Naive thymus-derived CD4-positive, alpha-beta T cell (primary cell): ENCODE results near the gene NCBP2L. TPM values are rescaled to one million over a fixed set of nuclear protein-coding genes. Genes with fewer than 3 reads are reported as not detected.
"Not testable (repeated sequence)": the region's sequence is repeated elsewhere in the genome, so short reads cannot be mapped to it uniquely, and the experiment has no call there.

Experiments used
- ATAC-seq: fragments of 150-1000 bp; cut with Tn5 transposase; 2 replicates; pipeline ENCODE4 v1.10.0; 2021; ENCODE audit warnings: mild to moderate bottlenecking, moderate library complexity
- CTCF ChIA-PET: fragments of 350-600 bp; sonication (Branson Sonifier 250); formaldehyde crosslinking; loops from one replicate; lab custom pipeline; 2021; ENCODE audit warnings: antibody characterized with exemption; lab: Charles Lee
- POLR2A ChIA-PET: fragments of 350-600 bp; sonication (Branson Sonifier 250); formaldehyde crosslinking; loops from one replicate; lab custom pipeline; 2021; ENCODE audit warnings: antibody characterized with exemption, inconsistent platforms; lab: Charles Lee
- DNase-seq, 9 donors: peaks; one replicate each; pipeline versions ENCODE4 v3.0.0 to v3.0.0-alpha.2; 2020 to 2022; ENCODE audit warnings: mixed read lengths in 1 of 9
- H3K27ac ChIP-seq: one replicate; pipeline ENCODE4 v1.7.0; 2013; ENCODE audit warnings: mild to moderate bottlenecking, low read depth, low read length, moderate library complexity
- H3K27me3 ChIP-seq, 2 donors: one replicate each; pipeline ENCODE4 v1.7.0; 2013; ENCODE audit warnings: low read length in 2 of 2, mild to moderate bottlenecking in 2 of 2, moderate library complexity in 2 of 2; ENCODE audit not compliant: control insufficient read depth in 2 of 2, insufficient read depth in 2 of 2
- H3K36me3 ChIP-seq, 3 experiments: 1 replicate in 2 of 3; 2 replicates in 1 of 3; pipeline ENCODE4 v1.7.0; 2013; ENCODE audit warnings: low read length in 3 of 3, mild to moderate bottlenecking in 3 of 3, moderate library complexity in 1 of 3; ENCODE audit not compliant: insufficient read depth in 3 of 3, control insufficient read depth in 2 of 3
- H3K4me1 ChIP-seq, 2 donors: one replicate each; pipeline ENCODE4 v1.7.0; 2013; ENCODE audit warnings: low read length in 2 of 2, mild to moderate bottlenecking in 2 of 2, moderate library complexity in 1 of 2; ENCODE audit not compliant: control insufficient read depth in 2 of 2, insufficient read depth in 2 of 2
- H3K4me3 ChIP-seq: 2 replicates; pipeline ENCODE4 v1.7.0; 2013; ENCODE audit warnings: mild to moderate bottlenecking, low read length
- H3K9me3 ChIP-seq, 3 experiments: 1 replicate in 2 of 3; 2 replicates in 1 of 3; pipeline ENCODE4 v1.7.0; 2013; ENCODE audit warnings: low read length in 3 of 3; ENCODE audit not compliant: control insufficient read depth in 2 of 3
- H3K27ac Mint-ChIP-seq, 9 donors: one replicate each; pipeline ENCODE4 v1.8.0; 2020 to 2022; ENCODE audit warnings: mixed read lengths in 9 of 9, mild to moderate bottlenecking in 8 of 9, moderate library complexity in 5 of 9, inconsistent platforms in 2 of 9
- H3K27me3 Mint-ChIP-seq, 5 donors: one replicate each; pipeline ENCODE4 v1.8.0; 2021 to 2022; ENCODE audit warnings: mixed read lengths in 5 of 5, mild to moderate bottlenecking in 1 of 5
- H3K36me3 Mint-ChIP-seq, 5 donors: one replicate each; pipeline ENCODE4 v1.8.0; 2020 to 2022; ENCODE audit warnings: mixed read lengths in 5 of 5, mild to moderate bottlenecking in 3 of 5, inconsistent platforms in 1 of 5
- H3K4me1 Mint-ChIP-seq, 7 donors: one replicate each; pipeline ENCODE4 v1.8.0; 2020 to 2022; ENCODE audit warnings: mixed read lengths in 7 of 7, mild to moderate bottlenecking in 3 of 7, inconsistent platforms in 1 of 7
- H3K4me3 Mint-ChIP-seq, 10 donors: one replicate each; pipeline ENCODE4 v1.8.0; 2020 to 2022; ENCODE audit warnings: mild to moderate bottlenecking in 10 of 10, mixed read lengths in 10 of 10, moderate library complexity in 6 of 10, inconsistent platforms in 2 of 10
- H3K9me3 Mint-ChIP-seq, 11 donors: one replicate each; pipeline ENCODE4 v1.8.0; 2020 to 2022; ENCODE audit warnings: mixed read lengths in 11 of 11, mild to moderate bottlenecking in 4 of 11, inconsistent platforms in 1 of 11, moderate library complexity in 1 of 11
- intact Hi-C, 2 donors: fragments of 100-400 bp; cut with micrococcal nuclease; formaldehyde crosslinking; loops; one replicate each; pipeline ENCODE4 v1.15.1; 2023
- polyA plus RNA-seq, 2 donors: library from polyadenylated mRNA; unstranded; fragments of 300-500 nt; fragmentation: Illumina TruSeq; gene quantifications; one replicate each; pipeline ENCODE4 v1.2.3, GENCODE V29; 2021
- total RNA-seq, 6 experiments: library from RNA in 5 of 6; stranded (reverse) in 5 of 6; gene quantifications; 1 replicate in 5 of 6; 2 replicates in 1 of 6; pipeline ENCODE4 v1.2.3 and lab custom pipeline; 2021 to 2026

Gene NCBP2L
- total and polyA plus RNA-seq, 7 experiments from 2014 or later: 0.09 TPM; not detected in 6

DNA sequence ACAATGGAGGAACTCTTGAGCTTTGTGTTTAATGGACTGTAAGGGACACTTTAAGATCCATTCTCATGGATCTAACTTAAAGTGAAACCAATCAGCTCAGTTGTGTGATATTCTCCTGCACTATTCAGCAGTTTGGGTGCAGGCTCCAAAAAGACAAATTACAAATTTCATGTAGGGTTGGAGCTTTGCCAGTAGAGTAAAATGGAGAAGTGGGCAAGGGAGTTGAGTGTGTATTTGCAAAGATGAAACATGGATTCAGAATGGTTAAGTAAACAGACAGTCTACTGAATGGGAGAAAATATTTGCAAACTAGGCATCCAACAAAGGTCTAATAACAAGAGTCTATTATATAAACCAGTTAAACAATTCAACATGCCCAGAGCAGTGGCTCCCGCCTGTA, 26.9 kb downstream of the NCBP2L start:
- H3K27me3 Mint-ChIP-seq: peaks cover 2 to 10% (median 6%) of the 10 kb centered on the region in 5 donors
- H3K4me3 Mint-ChIP-seq: no peak overlapping the region
- H3K4me1 ChIP-seq: no peaks in the 10 kb centered on the region
- H3K4me1 Mint-ChIP-seq: peaks cover 0 to 2% (median 0%) of the 10 kb centered on the region in 7 donors
- DNase-seq (no peak), ATAC-seq (no peak)
- intact Hi-C loops: no loop called here
- H3K36me3 Mint-ChIP-seq: no peaks in the 10 kb centered on the region
- H3K4me3 ChIP-seq: no peak overlapping the region
- no peaks in the 10 kb centered on the region for H3K27me3 ChIP-seq
- no peaks in the 10 kb centered on the region for H3K36me3 ChIP-seq
- no peaks in the 10 kb centered on the region for H3K9me3 ChIP-seq
- H3K27ac ChIP-seq: no peak overlapping the region
- H3K27ac Mint-ChIP-seq: no peak overlapping the region
- ChIA-PET POLR2A (no interaction called here), CTCF (no interaction called here)
- H3K9me3 Mint-ChIP-seq: peaks cover 0 to 3% (median 0%) of the 10 kb centered on the region in 11 donors

DNA sequence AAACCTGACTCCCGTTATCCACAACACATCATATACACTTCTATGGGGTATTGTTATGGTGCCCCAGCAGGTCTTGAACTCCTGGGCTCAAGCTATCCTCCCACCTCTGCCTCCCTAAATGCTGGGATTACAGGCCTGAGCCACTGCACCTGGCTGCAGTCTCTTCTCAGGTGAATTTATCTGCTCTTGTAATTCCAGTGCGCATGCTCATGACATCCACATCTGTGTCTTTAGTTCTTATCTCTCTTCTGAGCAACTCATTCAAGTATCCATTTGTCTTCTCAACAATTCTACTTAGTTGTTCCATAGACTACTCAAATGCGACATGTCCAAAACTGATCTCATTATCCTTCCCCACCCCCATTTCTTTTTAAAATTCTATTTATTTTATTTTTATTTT, 27.6 kb downstream of the NCBP2L start:
- peaks cover 0 to 10% (median 4%) of the 10 kb centered on the region in 5 donors for H3K27me3 Mint-ChIP-seq
- H3K4me1 ChIP-seq: no peaks in the 10 kb centered on the region
- H3K36me3 Mint-ChIP-seq: no peaks in the 10 kb centered on the region
- H3K27ac ChIP-seq: no peak overlapping the region
- peaks cover 0 to 3% (median 0%) of the 10 kb centered on the region in 11 donors for H3K9me3 Mint-ChIP-seq
- H3K4me3 Mint-ChIP-seq: no peak overlapping the region
- H3K9me3 ChIP-seq: no peaks in the 10 kb centered on the region
- no peak for DNase-seq
- ChIA-PET POLR2A (no interaction called here), CTCF (no interaction called here)
- intact Hi-C loops: no loop called here
- no peak overlapping the region for H3K27ac Mint-ChIP-seq
- no peaks in the 10 kb centered on the region for H3K36me3 ChIP-seq
- no peak overlapping the region for H3K4me3 ChIP-seq
- H3K27me3 ChIP-seq: no peaks in the 10 kb centered on the region
- no peak for ATAC-seq
- peaks cover 0 to 2% (median 0%) of the 10 kb centered on the region in 7 donors for H3K4me1 Mint-ChIP-seq

- H3K9me3 ChIP-seq, CTCF ChIA-PET, H3K9me3 Mint-ChIP-seq, POLR2A ChIA-PET, intact Hi-C loops, H3K36me3 ChIP-seq, H3K4me1 ChIP-seq, H3K4me1 Mint-ChIP-seq, H3K4me3 Mint-ChIP-seq, H3K27me3 ChIP-seq, ATAC-seq, H3K36me3 Mint-ChIP-seq, H3K27ac ChIP-seq, DNase-seq, H3K4me3 ChIP-seq, H3K27ac Mint-ChIP-seq: not testable (repeated sequence)
- H3K27me3 Mint-ChIP-seq: peaks cover 0 to 15% (median 5%) of the 10 kb centered on the region in 5 donors
These were observed 32.5 kb downstream of the NCBP2L start for GRCh38 chrX:107810053-107810452.

- Histone ChIP-seq H3K4me1 (no peaks in the 10 kb centered on the region), H3K4me3 (no peak overlapping the region), H3K36me3 (no peaks in the 10 kb centered on the region), H3K27me3 (no peaks in the 10 kb centered on the region), H3K9me3 (no peaks in the 10 kb centered on the region), H3K27ac (no peak overlapping the region)
- ChIA-PET POLR2A (no interaction called here), CTCF (no interaction called here)
- ATAC-seq (no peak), DNase-seq (no peak)
- Mint-ChIP-seq H3K27ac (no peak overlapping the region), H3K4me3 (no peak overlapping the region), H3K9me3 (peaks cover 0 to 11% (median 0%) of the 10 kb centered on the region in 11 donors), H3K36me3 (peaks cover 0 to 1% (median 0%) of the 10 kb centered on the region in 5 donors), H3K4me1 (peaks cover 4 to 10% (median 6%) of the 10 kb centered on the region in 7 donors), H3K27me3 (peaks cover 0 to 3% (median 0%) of the 10 kb centered on the region in 5 donors)
- intact Hi-C loops: no loop called here
These were observed 41.5 kb downstream of the NCBP2L start for GRCh38 chrX:107818900-107819521.

DNA sequence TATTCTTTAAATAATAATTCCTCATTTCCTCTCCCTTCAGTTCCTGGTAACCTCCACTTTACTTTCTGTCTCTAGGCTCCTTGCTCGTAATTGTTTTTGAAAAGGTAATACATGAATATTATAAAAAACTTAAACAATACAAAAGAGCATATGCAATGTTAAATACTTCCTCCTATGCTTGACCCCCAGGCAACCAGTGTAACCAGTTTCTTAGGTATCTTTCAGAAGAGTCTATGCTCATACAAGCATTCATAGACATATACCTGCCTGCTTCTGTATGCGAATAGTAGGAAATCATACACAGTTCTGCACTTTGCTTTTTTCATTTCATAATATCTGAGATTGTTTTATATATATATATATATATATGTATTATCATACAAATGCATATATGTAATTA, 45.5 kb downstream of the NCBP2L start:
- POLR2A ChIA-PET: no interaction called here
- Histone ChIP-seq H3K27ac (no peak overlapping the region), H3K4me3 (no peak overlapping the region), H3K4me1 (peaks cover 0 to 7% of the 10 kb centered on the region in 2 donors), H3K36me3 (no peaks in the 10 kb centered on the region), H3K9me3 (no peaks in the 10 kb centered on the region), H3K27me3 (no peaks in the 10 kb centered on the region)
- intact Hi-C loops: no loop called here
- peak overlapping the region in 1 of 10 donors; percentile 52 for H3K4me3 Mint-ChIP-seq
- ATAC-seq: no peak
- peaks cover 0 to 1% (median 0%) of the 10 kb centered on the region in 5 donors for H3K36me3 Mint-ChIP-seq
- no peak for DNase-seq
- peaks cover 7 to 39% (median 27%) of the 10 kb centered on the region in 7 donors for H3K4me1 Mint-ChIP-seq
- peaks cover 0 to 20% (median 0%) of the 10 kb centered on the region in 5 donors for H3K27me3 Mint-ChIP-seq
- CTCF ChIA-PET: no interaction called here
- H3K27ac Mint-ChIP-seq: peak overlapping the region in 2 of 9 donors; percentile 23 to 92
- peaks cover 0 to 11% (median 0%) of the 10 kb centered on the region in 11 donors for H3K9me3 Mint-ChIP-seq

GRCh38 chrX:107823456-107823855, 45.9 kb downstream of the NCBP2L start:
- H3K9me3 ChIP-seq: no peaks in the 10 kb centered on the region
- ChIA-PET CTCF (no interaction called here), POLR2A (interaction anchor here (0.7 kb wide), 1 partner anchor 38 kb away, joined by 3 read pairs; no protein-coding TSS in a partner anchor)
- peaks cover 0 to 20% (median 0%) of the 10 kb centered on the region in 5 donors for H3K27me3 Mint-ChIP-seq
- H3K36me3 ChIP-seq: no peaks in the 10 kb centered on the region
- peaks cover 0 to 7% of the 10 kb centered on the region in 2 donors for H3K4me1 ChIP-seq
- H3K36me3 Mint-ChIP-seq: peaks cover 0 to 1% (median 0%) of the 10 kb centered on the region in 5 donors
- no peak for DNase-seq
- H3K27me3 ChIP-seq: no peaks in the 10 kb centered on the region
- intact Hi-C loops: no loop called here
- no peak for ATAC-seq
- peak overlapping the region in 4 of 10 donors; percentile 34 to 52 (median 44) for H3K4me3 Mint-ChIP-seq
- no peak overlapping the region for H3K4me3 ChIP-seq
- H3K27ac ChIP-seq: no peak overlapping the region
- peaks cover 7 to 42% (median 31%) of the 10 kb centered on the region in 7 donors for H3K4me1 Mint-ChIP-seq
- H3K27ac Mint-ChIP-seq: peak overlapping the region in 2 of 9 donors; percentile 23 to 92
- peaks cover 0 to 11% (median 0%) of the 10 kb centered on the region in 11 donors for H3K9me3 Mint-ChIP-seq
